HEK293 (cell line): ENCODE results near the gene DOCK4.
A peak's percentile ranks its signal among the peaks of the same experiment; 100 is the strongest.

Experiments used
- AEBP2 ChIP-seq: fragments of 450-650 bp; formaldehyde crosslinking; IDR thresholded peaks from 2 replicates; pipeline ENCODE4 v1.5.1; 2016; ENCODE audit warnings: missing biosample characterization, missing genetic modification characterization, borderline replicate concordance
- BCL11A ChIP-seq: fragments of 450-650 bp; formaldehyde crosslinking; IDR thresholded peaks from 2 replicates; pipeline ENCODE4 v1.5.1; 2016; ENCODE audit warnings: low read depth, missing biosample characterization, missing genetic modification characterization
- HOXC10 ChIP-seq: sonication (generic); formaldehyde crosslinking; IDR thresholded peaks from 2 replicates; pipeline ENCODE4 v1.8.1; 2023; ENCODE audit warnings: mild to moderate bottlenecking, missing genetic modification reagents
- INSM2 ChIP-seq: fragments of 450-650 bp; formaldehyde crosslinking; IDR thresholded peaks from 2 replicates; pipeline ENCODE4 v1.5.1; 2016; ENCODE audit warnings: missing biosample characterization, missing genetic modification characterization
- KLF1 ChIP-seq: fragments of 450-650 bp; formaldehyde crosslinking; IDR thresholded peaks from 2 replicates; pipeline ENCODE4 v1.5.1; 2016; ENCODE audit warnings: missing biosample characterization, missing genetic modification characterization
- PRDM4 ChIP-seq: fragments of 450-650 bp; formaldehyde crosslinking; IDR thresholded peaks from 2 replicates; pipeline ENCODE4 v1.5.1; 2017; ENCODE audit warnings: missing biosample characterization, missing genetic modification characterization
- RBAK ChIP-seq: fragments of 450-650 bp; formaldehyde crosslinking; IDR thresholded peaks from 2 replicates; pipeline ENCODE4 v1.5.1; 2016; ENCODE audit warnings: missing biosample characterization, missing genetic modification characterization
- TCF7L2 ChIP-seq: IDR thresholded peaks from 2 replicates; pipeline ENCODE4 v1.6.1; 2011; ENCODE audit warnings: low read depth, mild to moderate bottlenecking, inconsistent platforms, low read length, moderate library complexity, borderline replicate concordance
- YY2 ChIP-seq: fragments of 450-650 bp; formaldehyde crosslinking; IDR thresholded peaks from 2 replicates; pipeline ENCODE4 v1.5.1; 2016; ENCODE audit warnings: missing biosample characterization, missing genetic modification characterization
- ZFP3 ChIP-seq: fragments of 450-650 bp; formaldehyde crosslinking; IDR thresholded peaks from 2 replicates; pipeline ENCODE4 v1.5.1; 2016; ENCODE audit warnings: low read depth, missing biosample characterization, missing genetic modification characterization
- ZFP37 ChIP-seq: fragments of 450-650 bp; formaldehyde crosslinking; IDR thresholded peaks from 2 replicates; pipeline ENCODE4 v1.5.1; 2016; ENCODE audit warnings: missing biosample characterization, missing genetic modification characterization
- ZNF175 ChIP-seq: fragments of 450-650 bp; formaldehyde crosslinking; IDR thresholded peaks from 2 replicates; pipeline ENCODE4 v1.5.1; 2016; ENCODE audit warnings: missing biosample characterization, missing genetic modification characterization
- ZNF324 ChIP-seq: fragments of 450-650 bp; formaldehyde crosslinking; IDR thresholded peaks from 2 replicates; pipeline ENCODE4 v1.5.1; 2016; ENCODE audit warnings: missing biosample characterization, missing genetic modification characterization
- ZNF341 ChIP-seq: fragments of 450-650 bp; formaldehyde crosslinking; IDR thresholded peaks from 2 replicates; pipeline ENCODE4; 2016; ENCODE audit warnings: low read depth, missing biosample characterization, missing genetic modification characterization
- ZNF37A ChIP-seq: fragments of 450-650 bp; IDR thresholded peaks from 2 replicates; pipeline ENCODE4 v1.5.1; 2018; ENCODE audit warnings: missing biosample characterization, missing genetic modification characterization
- ZNF394 ChIP-seq: fragments of 450-650 bp; formaldehyde crosslinking; IDR thresholded peaks from 2 replicates; pipeline ENCODE4 v1.5.1; 2016; ENCODE audit warnings: missing biosample characterization, missing genetic modification characterization, mild to moderate bottlenecking, moderate library complexity, borderline replicate concordance
- ZNF426 ChIP-seq: fragments of 450-650 bp; formaldehyde crosslinking; IDR thresholded peaks from 2 replicates; pipeline ENCODE4 v1.5.1; 2017; ENCODE audit warnings: missing biosample characterization, missing genetic modification characterization, mild to moderate bottlenecking, inconsistent platforms, moderate library complexity
- ZNF473 ChIP-seq: fragments of 450-650 bp; formaldehyde crosslinking; IDR thresholded peaks from 2 replicates; pipeline ENCODE4 v1.5.1; 2017; ENCODE audit warnings: missing biosample characterization, missing genetic modification characterization
- ZNF514 ChIP-seq: fragments of 450-650 bp; formaldehyde crosslinking; IDR thresholded peaks from 2 replicates; pipeline ENCODE4 v1.5.1; 2016; ENCODE audit warnings: missing biosample characterization, missing genetic modification characterization
- ZNF530 ChIP-seq: fragments of 450-650 bp; formaldehyde crosslinking; IDR thresholded peaks from 2 replicates; pipeline ENCODE4 v1.5.1; 2016; ENCODE audit warnings: low read depth, missing biosample characterization, missing genetic modification characterization
- ZNF544 ChIP-seq: fragments of 450-650 bp; formaldehyde crosslinking; IDR thresholded peaks from 2 replicates; pipeline ENCODE4 v1.5.0; 2017; ENCODE audit warnings: missing biosample characterization, missing genetic modification characterization
- ZNF558 ChIP-seq: fragments of 450-650 bp; formaldehyde crosslinking; IDR thresholded peaks from 2 replicates; pipeline ENCODE4 v1.5.1; 2016; ENCODE audit warnings: missing biosample characterization, missing genetic modification characterization
- ZNF600 ChIP-seq: fragments of 450-650 bp; formaldehyde crosslinking; IDR thresholded peaks from 2 replicates; pipeline ENCODE4 v1.5.1; 2016; ENCODE audit warnings: missing biosample characterization, missing genetic modification characterization
- ZNF629 ChIP-seq: fragments of 450-650 bp; formaldehyde crosslinking; IDR thresholded peaks from 2 replicates; pipeline ENCODE4 v1.5.1; 2017; ENCODE audit warnings: missing biosample characterization, missing genetic modification characterization
- ZNF747 ChIP-seq: fragments of 450-650 bp; formaldehyde crosslinking; IDR thresholded peaks from 2 replicates; pipeline ENCODE4 v1.5.1; 2016; ENCODE audit warnings: missing biosample characterization, missing genetic modification characterization
- ZNF768 ChIP-seq: fragments of 450-650 bp; formaldehyde crosslinking; IDR thresholded peaks from 2 replicates; pipeline ENCODE4 v1.5.1; 2018; ENCODE audit warnings: missing biosample characterization, mild to moderate bottlenecking, missing genetic modification characterization
- ZNF776 ChIP-seq: fragments of 450-650 bp; formaldehyde crosslinking; IDR thresholded peaks from 2 replicates; pipeline ENCODE4 v1.5.0; 2017; ENCODE audit warnings: missing biosample characterization, missing genetic modification characterization, borderline replicate concordance
- ZNF785 ChIP-seq: fragments of 450-650 bp; formaldehyde crosslinking; IDR thresholded peaks from 2 replicates; pipeline ENCODE4 v1.5.1; 2016; ENCODE audit warnings: missing biosample characterization, missing genetic modification characterization
- ZXDB ChIP-seq: fragments of 450-650 bp; formaldehyde crosslinking; IDR thresholded peaks from 2 replicates; pipeline ENCODE4 v1.5.1; 2016; ENCODE audit warnings: missing biosample characterization, missing genetic modification characterization
- TF ChIP-seq, protein P1 (sequence below): fragments of 450-650 bp; formaldehyde crosslinking; IDR thresholded peaks from 2 replicates; pipeline ENCODE4 v1.5.1; 2016; ENCODE audit warnings: missing biosample characterization, missing genetic modification characterization
- TF ChIP-seq, protein P2 (sequence below): fragments of 450-650 bp; formaldehyde crosslinking; IDR thresholded peaks from 2 replicates; pipeline ENCODE4 v1.5.1; 2016; ENCODE audit warnings: missing biosample characterization, missing genetic modification characterization
- TF ChIP-seq, protein P3 (sequence below): fragments of 450-650 bp; formaldehyde crosslinking; IDR thresholded peaks from 2 replicates; pipeline ENCODE4 v1.5.1; 2016; ENCODE audit warnings: missing biosample characterization, missing genetic modification characterization

The DOCK4 gene

GRCh38 chr7:112206238-112206990 is at the start of gene DOCK4, which contains the start of gene ZNF277 (continued):
- TF ChIP-seq AEBP2 (tag by site-specific recombination) (no peak), ZNF558 (tag by site-specific recombination) (no peak), INSM2 (tag by site-specific recombination) (no peak), ZNF341 (tag by site-specific recombination) (peak; percentile 94), RBAK (no peak), ZNF473 (tag by site-specific recombination) (no peak), ZNF394 (tag by site-specific recombination) (no peak), ZNF175 (tag by site-specific recombination) (no peak), ZNF530 (tag by site-specific recombination) (no peak), ZNF768 (no peak), ZNF785 (tag by site-specific recombination) (no peak), BCL11A (tag by site-specific recombination) (no peak), YY2 (peak; percentile 85), PRDM4 (tag by site-specific recombination) (no peak; the same call in 1 of the 2 replicates), KLF1 (tag by site-specific recombination) (0 out of 2 replicates have a peak, but pooled peaks have one; percentile 8), ZNF324 (tag by site-specific recombination) (no peak), ZNF426 (tag by site-specific recombination) (no peak), ZNF544 (tag by site-specific recombination) (no peak), ZNF747 (tag by site-specific recombination) (no peak), ZFP37 (tag by site-specific recombination) (peak; percentile 66; the same call in 1 of the 2 replicates), ZXDB (tag by site-specific recombination) (0 out of 2 replicates have a peak, but pooled peaks have one; percentile 67), HOXC10 (CRISPR knock-in tag) (no peak), ZNF776 (tag by site-specific recombination) (no peak), ZNF514 (tag by site-specific recombination) (no peak), ZNF629 (peak; percentile 90), TCF7L2 (no peak), ZNF37A (peak; percentile 35; the same call in 1 of the 2 replicates), ZFP3 (tag by site-specific recombination) (no peak), ZNF600 (tag by site-specific recombination) (peak; percentile 69)
- TF ChIP-seq, protein P1, sequence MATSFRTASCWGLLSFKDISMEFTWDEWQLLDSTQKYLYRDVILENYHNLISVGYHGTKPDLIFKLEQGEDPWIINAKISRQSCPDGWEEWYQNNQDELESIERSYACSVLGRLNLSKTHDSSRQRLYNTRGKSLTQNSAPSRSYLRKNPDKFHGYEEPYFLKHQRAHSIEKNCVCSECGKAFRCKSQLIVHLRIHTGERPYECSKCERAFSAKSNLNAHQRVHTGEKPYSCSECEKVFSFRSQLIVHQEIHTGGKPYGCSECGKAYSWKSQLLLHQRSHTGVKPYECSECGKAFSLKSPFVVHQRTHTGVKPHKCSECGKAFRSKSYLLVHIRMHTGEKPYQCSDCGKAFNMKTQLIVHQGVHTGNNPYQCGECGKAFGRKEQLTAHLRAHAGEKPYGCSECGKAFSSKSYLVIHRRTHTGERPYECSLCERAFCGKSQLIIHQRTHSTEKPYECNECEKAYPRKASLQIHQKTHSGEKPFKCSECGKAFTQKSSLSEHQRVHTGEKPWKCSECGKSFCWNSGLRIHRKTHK (tag by site-specific recombination): no peak
- TF ChIP-seq, protein P2, sequence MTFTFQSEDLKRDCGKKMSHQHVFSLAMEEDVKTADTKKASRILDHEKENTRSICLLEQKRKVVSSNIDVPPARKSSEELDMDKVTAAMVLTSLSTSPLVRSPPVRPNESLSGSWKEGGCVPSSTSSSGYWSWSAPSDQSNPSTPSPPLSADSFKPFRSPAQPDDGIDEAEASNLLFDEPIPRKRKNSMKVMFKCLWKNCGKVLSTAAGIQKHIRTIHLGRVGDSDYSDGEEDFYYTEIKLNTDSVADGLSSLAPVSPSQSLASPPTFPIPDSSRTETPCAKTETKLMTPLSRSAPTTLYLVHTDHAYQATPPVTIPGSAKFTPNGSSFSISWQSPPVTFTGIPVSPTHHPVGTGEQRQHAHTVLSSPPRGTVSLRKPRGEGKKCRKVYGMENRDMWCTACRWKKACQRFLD: no peak
- TF ChIP-seq, protein P3, sequence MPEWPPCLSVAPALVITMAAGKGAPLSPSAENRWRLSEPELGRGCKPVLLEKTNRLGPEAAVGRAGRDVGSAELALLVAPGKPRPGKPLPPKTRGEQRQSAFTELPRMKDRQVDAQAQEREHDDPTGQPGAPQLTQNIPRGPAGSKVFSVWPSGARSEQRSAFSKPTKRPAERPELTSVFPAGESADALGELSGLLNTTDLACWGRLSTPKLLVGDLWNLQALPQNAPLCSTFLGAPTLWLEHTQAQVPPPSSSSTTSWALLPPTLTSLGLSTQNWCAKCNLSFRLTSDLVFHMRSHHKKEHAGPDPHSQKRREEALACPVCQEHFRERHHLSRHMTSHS (tag by site-specific recombination): no peak
